DOHH2 (cell line): ENCODE measurements around the gene UTRN.

Experiments
- H3F3A ChIP-seq: fragments of 200-600 bp; sonication (generic), shearing (Covaris generic); 2 replicates; pipeline ENCODE4 v1.6.0; 2016; ENCODE audit warnings: antibody characterized with exemption, mild to moderate bottlenecking; ENCODE audit not compliant: control insufficient read depth, insufficient read depth
- H3K27ac ChIP-seq: fragments of 200-600 bp; sonication (generic); 2 replicates; pipeline ENCODE4 v1.5.1; 2014; ENCODE audit warnings: low read depth, mild to moderate bottlenecking, low read length, moderate library complexity
- H3K27me3 ChIP-seq: fragments of 200-600 bp; sonication (generic); 2 replicates; pipeline ENCODE4 v1.6.1; 2014; ENCODE audit warnings: mild to moderate bottlenecking, low read length, mixed read lengths; ENCODE audit not compliant: control insufficient read depth
- H3K36me3 ChIP-seq: fragments of 200-600 bp; sonication (generic); 2 replicates; pipeline ENCODE4 v1.6.1; 2014; ENCODE audit warnings: mild to moderate bottlenecking, low read length, moderate library complexity, mixed read lengths; ENCODE audit not compliant: control insufficient read depth
- H3K4me1 ChIP-seq: fragments of 200-600 bp; sonication (generic); 2 replicates; pipeline ENCODE4 v1.6.1; 2014; ENCODE audit warnings: mild to moderate bottlenecking, low read length, mixed read lengths; ENCODE audit not compliant: control insufficient read depth
- H3K4me2 ChIP-seq: fragments of 200-600 bp; sonication (generic); 2 replicates; pipeline ENCODE4 v1.6.0; 2014; ENCODE audit warnings: mild to moderate bottlenecking, low read length, moderate library complexity
- H3K4me3 ChIP-seq: fragments of 200-600 bp; sonication (generic); 2 replicates; pipeline ENCODE4 v1.5.1; 2014; ENCODE audit warnings: mild to moderate bottlenecking, low read length, mixed read lengths
- H3K79me2 ChIP-seq: fragments of 200-600 bp; sonication (generic); 2 replicates; pipeline ENCODE4 v1.6.1; 2014; ENCODE audit warnings: mild to moderate bottlenecking, low read length, mixed read lengths; ENCODE audit not compliant: control insufficient read depth
- H3K9me2 ChIP-seq: fragments of 200-600 bp; sonication (generic); replicated peaks from 2 replicates; pipeline ENCODE4 v1.6.1; 2014; ENCODE audit warnings: mild to moderate bottlenecking, low read length, mixed read lengths; ENCODE audit not compliant: control insufficient read depth
- H3K9me3 ChIP-seq: fragments of 200-600 bp; sonication (generic); 2 replicates; pipeline ENCODE4 v1.6.1; 2014; ENCODE audit warnings: antibody characterized with exemption, low read length, mixed read lengths; ENCODE audit not compliant: control insufficient read depth, insufficient read depth
- H4K20me1 ChIP-seq: fragments of 200-600 bp; sonication (generic); 2 replicates; pipeline ENCODE4 v1.6.0; 2014; ENCODE audit warnings: low read depth, mild to moderate bottlenecking, antibody characterized with exemption, low read length, moderate library complexity; ENCODE audit not compliant: control insufficient read depth, insufficient read depth
- CTCF ChIP-seq: fragments of 200-600 bp; sonication (generic); IDR thresholded peaks from one replicate; pipeline ENCODE4 v1.5.1; 2014; ENCODE audit warnings: antibody characterized with exemption, mild to moderate bottlenecking, low read depth, low read length; ENCODE audit not compliant: poor library complexity, severe bottlenecking
- EZH2phosphoT487 ChIP-seq: fragments of 200-600 bp; sonication (generic); IDR thresholded peaks from 2 replicates; pipeline ENCODE4 v1.6.1; 2017; ENCODE audit warnings: borderline replicate concordance, mild to moderate bottlenecking, antibody characterized with exemption, low read length, moderate library complexity, mixed read lengths

UTRN gene

GRCh38 chr6:144298194-144298593, 13.1 kb downstream of the UTRN start:
- Histone ChIP-seq H3K27ac (no peak overlapping the region), H3K9me3 (no peaks in the 10 kb centered on the region)

GRCh38 chr6:144298916-144299315, 13.8 kb downstream of the UTRN start:
- TF ChIP-seq CTCF (no peak), EZH2phosphoT487 (no peak)
- no peaks in the 10 kb centered on the region for H3K4me1 ChIP-seq
- no peaks in the 10 kb centered on the region for H3K9me2 ChIP-seq
- H3K9me3 ChIP-seq = no peaks in the 10 kb centered on the region
- no peak overlapping the region for H3K4me2 ChIP-seq
- H3K27me3 ChIP-seq = peaks cover 3% of the 10 kb centered on the region; the same call in 1 of the 2 replicates
- no peaks in the 10 kb centered on the region for H4K20me1 ChIP-seq
- no peak overlapping the region for H3K27ac ChIP-seq
- H3F3A ChIP-seq = no peaks in the 10 kb centered on the region
- no peak overlapping the region for H3K4me3 ChIP-seq
- H3K36me3 ChIP-seq = no peaks in the 10 kb centered on the region
- H3K79me2 ChIP-seq = no peaks in the 10 kb centered on the region

More at GRCh38 chr6:144298194-144298593, 13.1 kb downstream of the UTRN start:
- Histone ChIP-seq H3K9me2 (no peaks in the 10 kb centered on the region), H3K79me2 (no peaks in the 10 kb centered on the region), H3K4me2 (no peak overlapping the region), H3K4me3 (no peak overlapping the region), H3K27me3 (peaks cover 3% of the 10 kb centered on the region; the same call in 1 of the 2 replicates), H4K20me1 (no peaks in the 10 kb centered on the region), H3K4me1 (no peaks in the 10 kb centered on the region), H3K36me3 (no peaks in the 10 kb centered on the region), H3F3A (no peaks in the 10 kb centered on the region)
- TF ChIP-seq CTCF (no peak), EZH2phosphoT487 (no peak)

- Histone ChIP-seq H3K9me3 (no peaks in the 10 kb centered on the region), H3K27ac (no peak overlapping the region), H3K27me3 (peaks cover 3% of the 10 kb centered on the region; the same call in 1 of the 2 replicates), H3K4me2 (no peak overlapping the region), H3K36me3 (no peaks in the 10 kb centered on the region), H3K4me3 (no peak overlapping the region), H4K20me1 (no peaks in the 10 kb centered on the region), H3K9me2 (no peaks in the 10 kb centered on the region), H3K4me1 (no peaks in the 10 kb centered on the region), H3K79me2 (no peaks in the 10 kb centered on the region), H3F3A (no peaks in the 10 kb centered on the region)
- TF ChIP-seq CTCF (no peak), EZH2phosphoT487 (no peak)
Measured at GRCh38 chr6:144302701-144303372, 17.7 kb downstream of the UTRN start.
